NCI-H128 (cell line): ENCODE measurements around the gene PRKAR1B.
"Not testable (repeated sequence)": the region's sequence is repeated elsewhere in the genome, so short reads cannot be mapped to it uniquely, and the experiment has no call there.

Experiments used
- DNase-seq: peaks from one replicate; lab custom pipeline; 2025; ENCODE audit not compliant: unreplicated experiment; lab: John Stamatoyannopoulos, UW

The PRKAR1B gene

GRCh38 chr7:563629-564170 lies 163.4 kb downstream of the PRKAR1B start:
- no peak for DNase-seq

GRCh38 chr7:562789-563628 lies 164.1 kb downstream of the PRKAR1B start:
- no peak for DNase-seq

- DNase-seq, result no peak
Measured at GRCh38 chr7:562374-562675, 164.8 kb downstream of the PRKAR1B start.

GRCh38 chr7:561631-562373 lies 165.3 kb downstream of the PRKAR1B start:
- DNase-seq, result no peak

- DNase-seq, result no peak
Measured at GRCh38 chr7:560966-561630, 166.0 kb downstream of the PRKAR1B start.

- DNase-seq, result no peak
Measured at GRCh38 chr7:559396-559705, 167.7 kb downstream of the PRKAR1B start.

- DNase-seq, result no peak
Measured at GRCh38 chr7:557558-557881, 169.6 kb downstream of the PRKAR1B start.

- DNase-seq, result no peak
Measured at GRCh38 chr7:556837-557557, 170.1 kb downstream of the PRKAR1B start.

- DNase-seq, result no peak
Measured at GRCh38 chr7:556291-556826, 170.7 kb downstream of the PRKAR1B start.

GRCh38 chr7:555551-556160 lies 171.4 kb downstream of the PRKAR1B start:
- no peak for DNase-seq

GRCh38 chr7:553636-554111 lies 173.4 kb downstream of the PRKAR1B start:
- no peak for DNase-seq

- no peak for DNase-seq
Measured at GRCh38 chr7:552868-553635, 174.0 kb downstream of the PRKAR1B start.

GRCh38 chr7:552151-552867 lies 174.8 kb downstream of the PRKAR1B start:
- not testable (repeated sequence) for DNase-seq

GRCh38 chr7:551615-551970 lies 175.5 kb downstream of the PRKAR1B start:
- DNase-seq, result not testable (repeated sequence)

GRCh38 chr7:550881-551614 lies 176.0 kb downstream of the PRKAR1B start:
- no peak for DNase-seq

- DNase-seq, result no peak
Measured at GRCh38 chr7:549891-550625, 177.0 kb downstream of the PRKAR1B start.

- DNase-seq, result no peak
Measured at GRCh38 chr7:549066-549890, 177.8 kb downstream of the PRKAR1B start.
